Brain pericyte (primary cell): ENCODE data around the gene TRNAU1AP.
"Not testable (repeated sequence)": the region's sequence is repeated elsewhere in the genome, so short reads cannot be mapped to it uniquely, and the experiment has no call there.

ENCODE experiments used
- DNase-seq: peaks from one replicate; pipeline ENCODE4 v3.0.0-alpha.2; 2012; ENCODE audit warnings: low read depth, low spot score

TRNAU1AP gene

DNA sequence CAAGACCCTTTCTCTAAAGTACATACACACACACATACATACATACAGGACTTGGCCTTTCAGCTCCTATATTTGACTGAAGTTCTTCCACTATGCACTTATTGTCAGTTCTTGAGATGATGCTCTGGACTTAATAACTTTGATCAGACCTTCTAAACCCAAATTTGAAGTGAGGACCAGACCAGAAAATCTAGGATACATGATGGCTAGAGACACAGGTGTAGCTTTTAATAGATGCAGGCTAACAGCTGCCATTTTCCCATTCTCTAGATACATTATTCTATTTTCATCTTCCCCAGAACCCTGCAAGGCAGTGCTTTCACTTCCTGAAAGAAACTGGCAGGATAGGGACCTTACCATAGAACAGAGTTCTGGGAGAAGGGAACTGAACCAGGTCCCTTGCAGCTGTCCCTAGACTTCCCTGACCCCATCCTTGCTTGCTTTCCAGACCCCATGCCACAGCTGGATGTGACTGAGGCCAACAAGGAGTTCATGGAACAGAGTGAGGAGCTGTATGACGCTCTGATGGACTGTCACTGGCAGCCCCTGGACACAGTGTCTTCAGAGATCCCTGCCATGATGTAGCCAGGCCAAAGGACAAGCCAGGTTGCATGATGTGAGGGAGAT, 24.3 kb downstream of the TRNAU1AP start:
- no peak for DNase-seq

DNA sequence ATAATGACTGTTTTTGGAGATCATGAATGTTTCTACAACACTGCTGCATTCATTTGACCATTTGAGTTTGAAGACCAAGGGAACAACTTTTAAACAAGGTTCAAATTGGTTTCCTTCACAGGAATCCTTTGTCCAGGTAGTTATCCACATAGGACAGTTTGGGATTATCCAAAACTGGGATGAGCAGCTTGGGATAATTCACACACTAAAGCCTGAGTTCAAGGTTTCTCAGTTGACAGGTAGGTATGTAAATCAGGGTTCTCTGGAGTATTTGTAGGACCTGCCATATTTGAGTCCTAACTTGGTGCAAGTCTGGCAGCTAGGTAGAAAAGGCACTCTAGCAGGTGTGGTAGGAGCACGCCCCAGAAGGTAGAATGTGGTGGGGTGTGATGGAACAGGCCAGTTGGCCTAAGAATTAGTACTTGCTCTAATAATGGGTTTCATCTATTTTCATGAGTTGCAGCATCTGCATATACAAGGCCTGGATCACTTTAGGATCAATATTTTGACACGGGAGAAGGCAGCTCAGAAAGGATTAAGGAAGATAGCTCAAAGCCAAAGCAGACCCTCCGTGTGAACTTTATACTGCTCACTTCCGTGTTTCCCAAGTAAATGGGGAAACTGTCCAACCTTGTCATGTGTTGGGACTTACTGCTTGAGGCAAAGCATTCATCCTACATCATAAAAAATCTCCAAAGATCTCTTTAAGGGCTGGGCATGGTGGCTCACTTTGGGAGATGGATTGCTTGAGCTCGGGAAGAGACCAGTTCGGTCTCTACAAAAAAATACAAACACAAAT, 25.1 kb downstream of the TRNAU1AP start:
- DNase-seq: no peak

DNA sequence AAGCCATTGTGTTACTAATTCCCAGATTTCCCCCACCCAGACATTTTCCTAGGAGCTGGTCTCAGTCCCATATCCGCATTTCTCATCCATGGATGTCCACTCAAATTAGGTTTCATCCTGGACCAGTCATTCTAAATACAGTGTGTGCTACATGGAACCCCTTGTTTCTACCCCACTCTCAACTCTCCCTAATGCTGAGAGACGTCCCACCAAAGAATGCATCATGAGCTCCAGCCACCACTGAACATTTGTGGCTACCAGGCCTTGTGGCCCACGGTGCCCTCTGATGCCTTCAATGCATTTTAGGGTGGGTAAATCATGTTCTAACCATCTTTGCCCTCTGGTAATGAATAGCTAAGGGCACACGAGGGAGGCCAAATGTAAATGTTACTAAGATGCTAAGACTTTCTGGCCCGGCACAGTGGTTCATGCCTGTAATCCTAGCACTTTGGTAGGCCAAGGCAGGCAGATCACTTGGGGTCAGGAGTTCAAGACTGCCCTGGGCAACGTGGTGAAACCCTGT, 25.9 kb downstream of the TRNAU1AP start:
- DNase-seq: no peak

DNA sequence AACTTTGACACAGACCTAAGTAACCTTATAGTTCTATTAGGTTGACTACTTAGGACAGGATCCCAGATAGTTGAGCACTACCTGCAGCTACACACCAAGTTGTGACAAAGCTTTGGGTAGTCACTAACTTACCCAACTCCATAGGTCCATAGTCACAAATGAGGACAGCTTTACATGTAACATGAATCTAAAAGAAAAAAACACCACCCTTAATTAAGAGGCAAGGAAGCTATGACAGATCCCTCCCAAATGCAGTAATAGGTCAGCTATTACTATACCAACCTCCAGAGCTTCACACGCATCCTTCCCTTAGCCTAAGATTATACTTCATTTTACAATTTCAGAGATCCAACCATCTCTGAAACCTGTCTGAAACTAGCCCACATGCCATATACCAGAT, 26.5 kb downstream of the TRNAU1AP start:
- no peak for DNase-seq

DNA sequence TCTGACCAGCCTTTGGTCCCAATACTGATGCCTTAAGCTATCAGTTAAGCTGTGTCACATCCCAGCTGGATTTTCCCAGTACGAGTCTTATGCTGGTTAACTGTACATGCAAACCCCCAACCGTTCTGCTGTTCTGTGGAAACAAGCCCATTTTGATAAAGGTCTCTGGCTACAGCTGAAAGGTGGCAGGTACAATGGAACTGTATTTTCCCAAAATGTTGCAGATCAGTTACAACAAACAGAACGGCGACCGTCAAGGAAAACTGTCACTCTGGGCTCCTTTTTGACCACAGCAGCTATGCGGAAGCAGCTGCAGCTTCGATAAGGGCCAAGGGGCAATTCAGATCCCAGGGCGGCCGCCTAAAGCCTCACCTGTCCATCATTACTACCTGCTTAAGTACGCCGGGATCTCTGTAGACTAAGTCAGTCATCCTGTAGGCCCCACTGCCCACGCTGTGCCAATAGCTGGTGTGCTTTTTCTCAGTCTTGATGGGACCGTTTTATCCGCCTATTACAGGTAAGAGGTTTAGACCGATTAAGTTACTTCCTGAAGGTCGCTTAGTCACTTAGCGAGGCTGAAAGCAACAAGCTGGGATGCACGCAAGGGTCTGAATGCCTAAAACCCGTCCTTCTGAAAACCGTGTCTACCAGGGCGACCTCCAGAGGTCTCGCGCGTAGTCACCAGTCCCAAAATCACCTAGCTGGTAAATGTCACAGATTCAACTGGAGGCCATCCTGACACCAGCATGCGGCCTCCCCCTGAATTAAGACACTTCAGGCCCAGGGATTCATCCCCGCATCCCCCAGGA, 28.0 kb downstream of the TRNAU1AP start:
- no peak for DNase-seq

DNA sequence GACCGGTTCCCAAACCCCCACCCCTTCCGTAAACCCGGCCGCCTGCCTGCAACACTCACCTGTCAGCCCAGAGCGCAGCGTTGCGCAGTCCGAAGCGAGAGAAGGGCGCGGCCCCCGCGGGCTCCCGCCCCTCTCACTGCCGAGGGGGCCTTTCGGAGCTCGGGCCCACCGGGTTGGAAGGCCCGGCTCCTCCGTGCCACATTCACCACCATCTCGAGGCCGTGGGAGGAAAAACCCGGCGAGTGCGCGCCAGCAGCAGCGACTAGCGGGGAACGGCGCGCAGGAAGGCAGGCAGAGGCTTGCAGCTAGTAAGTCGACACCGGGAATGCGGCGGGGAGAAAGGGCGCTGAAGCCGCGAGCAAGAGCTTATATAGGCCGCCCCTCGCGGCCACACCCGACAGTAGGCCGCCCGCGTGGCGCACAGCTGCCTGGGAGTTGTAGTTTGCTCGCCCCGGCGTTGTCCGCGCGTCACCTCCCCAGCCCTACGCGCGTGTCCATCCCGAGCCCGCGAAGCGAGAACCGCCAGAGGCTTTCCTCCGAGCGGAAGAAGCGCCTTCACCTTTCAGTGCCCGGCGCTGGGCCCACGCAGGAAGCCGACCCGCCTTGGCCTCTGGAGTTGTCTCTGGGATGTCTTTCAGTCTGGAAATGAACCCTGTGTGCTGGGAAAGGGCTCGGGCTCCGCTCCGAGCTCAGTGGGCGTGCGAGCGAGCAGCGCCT, 28.8 kb downstream of the TRNAU1AP start:
- DNase-seq: peak; percentile 91

DNA sequence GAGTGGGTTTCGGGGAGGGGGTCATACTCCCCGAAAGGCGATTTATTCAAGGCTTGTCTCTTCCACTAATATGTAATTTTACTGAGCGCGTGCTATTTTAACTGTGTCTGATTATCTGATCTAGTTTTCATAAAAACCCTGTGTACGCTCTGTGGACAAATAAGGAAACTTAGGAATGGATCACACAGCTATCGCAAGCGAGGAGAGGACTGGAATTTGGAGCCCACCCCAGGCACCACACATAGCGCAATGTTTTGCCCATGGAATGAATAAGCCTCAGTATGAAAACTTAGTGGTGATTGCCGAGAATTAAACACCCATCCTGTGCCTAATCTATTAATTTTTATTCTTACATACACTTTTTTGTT, 29.3 kb downstream of the TRNAU1AP start:
- no peak for DNase-seq

DNA sequence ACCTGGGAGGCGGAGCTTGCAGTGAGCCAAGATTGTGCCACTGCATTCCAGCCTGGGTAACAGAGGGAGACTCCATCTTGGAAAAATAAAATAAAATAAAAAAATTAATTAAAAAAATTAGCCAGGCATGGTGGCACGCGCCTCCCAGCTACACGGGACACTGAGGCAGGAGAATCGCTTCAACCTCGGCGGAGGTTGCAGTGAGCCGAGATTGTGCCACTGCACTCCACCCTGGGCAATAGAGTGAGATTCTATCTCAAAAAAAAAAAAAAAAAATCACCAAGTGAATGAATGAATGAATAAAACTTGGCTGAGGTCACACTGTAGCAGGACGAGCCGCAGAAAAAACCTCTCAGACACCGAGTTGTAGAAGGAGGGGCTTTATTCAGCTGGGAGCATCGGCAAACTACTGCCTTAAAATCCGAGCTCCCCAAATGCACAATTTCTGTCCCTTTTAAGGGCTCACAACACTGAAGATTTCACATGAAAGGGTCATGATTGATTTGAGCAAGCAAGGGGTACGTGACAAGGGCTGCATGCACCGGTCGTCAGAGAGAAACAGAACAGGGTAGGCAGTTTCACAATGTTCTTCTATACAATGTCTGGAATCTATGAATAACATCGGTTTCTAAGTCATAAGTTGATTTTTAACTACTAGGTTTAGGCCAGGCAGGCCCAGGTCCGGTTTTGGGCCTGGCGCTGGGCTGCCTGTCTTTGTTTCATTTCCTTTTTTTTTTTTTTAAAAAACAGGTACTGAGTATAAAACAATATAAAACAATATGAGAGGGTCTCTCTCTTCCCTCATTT, 33.9 kb downstream of the TRNAU1AP start:
- not testable (repeated sequence) for DNase-seq

DNA sequence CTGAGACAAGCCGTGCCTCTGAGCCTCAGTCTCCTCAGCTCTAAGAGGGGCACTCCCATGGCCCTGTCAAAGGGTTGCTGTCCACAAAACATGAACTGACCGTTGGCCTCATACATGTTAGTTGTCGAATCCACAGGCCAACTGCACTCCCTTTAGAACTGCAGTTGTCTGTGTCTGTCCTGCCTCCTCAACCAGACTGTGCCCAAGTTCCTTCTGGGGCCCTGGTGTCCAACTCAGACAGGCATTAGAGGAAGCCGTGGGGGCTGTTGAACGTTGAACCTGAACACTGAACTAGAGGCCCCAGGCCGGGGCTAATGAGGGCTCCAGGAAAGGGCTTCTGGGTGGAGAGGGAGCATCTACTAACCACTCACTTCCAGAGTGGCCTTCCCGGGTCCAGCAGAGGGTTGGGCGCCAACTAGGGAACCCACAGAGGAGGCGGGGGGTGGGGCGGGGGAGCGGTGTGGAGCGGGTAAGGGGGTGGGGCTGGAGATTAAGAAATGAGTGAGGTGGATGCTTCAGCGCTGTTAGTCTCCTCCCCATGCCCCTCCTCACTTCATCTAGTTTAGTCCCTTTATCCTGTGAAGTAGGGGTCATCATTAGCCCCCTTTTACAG, 38.9 kb downstream of the TRNAU1AP start, which contains the start of gene RAB42:
Gene RAB42, plus strand, starts transcription at position 558 of the 613 bp plus-strand sequence. CDS start 247 bp downstream, outside the sequence.
- DNase-seq: no peak

DNA sequence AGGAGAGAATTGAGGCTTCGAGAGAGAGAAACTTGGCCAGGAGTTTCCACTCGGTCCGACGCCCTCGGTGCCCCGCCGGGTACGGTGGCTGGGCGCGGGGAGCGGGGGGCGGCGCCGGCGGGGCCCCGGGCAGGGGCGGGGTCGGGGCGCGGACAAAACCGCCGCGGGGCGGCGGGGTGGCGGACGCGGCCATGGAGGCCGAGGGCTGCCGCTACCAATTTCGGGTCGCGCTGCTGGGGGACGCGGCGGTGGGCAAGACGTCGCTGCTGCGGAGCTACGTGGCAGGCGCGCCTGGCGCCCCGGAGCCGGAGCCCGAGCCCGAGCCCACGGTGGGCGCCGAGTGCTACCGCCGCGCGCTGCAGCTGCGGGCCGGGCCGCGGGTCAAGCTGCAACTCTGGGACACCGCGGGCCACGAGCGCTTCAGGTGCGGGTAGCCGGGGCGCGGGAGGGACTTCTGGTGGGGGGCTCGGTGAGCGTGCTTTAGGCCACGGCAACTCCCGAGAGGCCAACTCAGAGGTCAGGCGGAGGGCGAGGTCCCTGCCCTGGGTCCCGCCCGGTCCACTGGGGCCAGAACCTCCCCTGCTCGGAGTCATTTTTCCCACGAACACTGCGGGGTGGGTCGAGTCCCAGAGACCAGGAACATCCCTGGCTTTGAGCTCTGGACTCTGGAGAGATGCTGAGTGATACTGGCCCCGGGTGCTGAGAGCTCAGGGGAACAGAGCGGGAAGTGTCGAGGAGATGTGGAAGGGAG, 39.6 kb downstream of the TRNAU1AP start:
- no peak for DNase-seq

DNA sequence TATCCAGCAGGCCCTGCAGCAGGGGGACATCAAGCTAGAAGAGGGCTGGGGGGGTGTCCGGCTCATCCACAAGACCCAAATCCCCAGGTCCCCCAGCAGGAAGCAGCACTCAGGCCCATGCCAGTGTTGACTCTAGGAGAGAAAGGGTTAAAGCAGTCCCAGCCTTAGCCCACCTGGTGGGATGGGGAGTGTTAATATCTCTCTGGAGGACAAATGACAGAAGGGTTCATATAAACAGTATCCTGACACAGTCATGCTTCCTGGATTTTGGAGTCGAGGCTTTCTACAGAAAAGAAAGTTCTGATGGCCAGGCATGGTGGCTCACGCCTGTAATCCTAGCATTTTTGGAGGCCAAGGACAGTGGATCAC, 41.1 kb downstream of the TRNAU1AP start:
- DNase-seq: not testable (repeated sequence)

DNA sequence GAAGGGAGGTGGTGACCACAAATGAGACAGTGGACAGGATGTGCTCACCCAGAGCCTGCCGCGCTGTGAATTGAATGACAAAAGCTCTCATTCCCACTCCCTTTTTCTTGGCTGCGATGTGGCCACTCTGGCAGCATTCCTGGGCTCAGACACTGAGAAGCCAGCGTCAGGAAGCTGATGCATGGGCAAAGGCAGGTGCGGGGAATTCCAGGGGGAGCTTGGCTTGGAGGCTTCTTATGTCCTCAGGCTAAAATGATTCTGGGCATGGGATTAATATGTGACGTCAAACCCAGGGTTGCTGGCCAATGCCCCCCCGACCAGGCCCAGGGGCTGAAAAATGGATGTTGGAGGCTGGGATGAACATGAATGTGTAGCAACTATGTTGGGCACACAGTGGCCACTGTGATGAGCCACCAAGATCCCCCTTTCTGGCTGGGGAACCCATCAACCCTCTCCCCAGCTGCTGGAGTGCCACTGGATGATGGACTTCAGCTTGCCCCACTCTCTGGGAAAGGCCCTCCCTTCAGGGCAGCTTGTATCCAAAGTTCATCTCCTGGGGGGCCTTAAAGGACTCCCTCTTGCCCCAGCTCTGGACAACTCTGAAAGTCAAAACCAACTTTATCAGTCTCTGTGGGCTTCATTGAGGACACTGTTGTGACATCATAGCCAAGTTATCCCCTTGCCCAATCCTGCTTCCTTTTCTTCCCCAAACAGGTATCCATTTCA, 42.0 kb downstream of the TRNAU1AP start:
- not testable (repeated sequence) for DNase-seq

DNA sequence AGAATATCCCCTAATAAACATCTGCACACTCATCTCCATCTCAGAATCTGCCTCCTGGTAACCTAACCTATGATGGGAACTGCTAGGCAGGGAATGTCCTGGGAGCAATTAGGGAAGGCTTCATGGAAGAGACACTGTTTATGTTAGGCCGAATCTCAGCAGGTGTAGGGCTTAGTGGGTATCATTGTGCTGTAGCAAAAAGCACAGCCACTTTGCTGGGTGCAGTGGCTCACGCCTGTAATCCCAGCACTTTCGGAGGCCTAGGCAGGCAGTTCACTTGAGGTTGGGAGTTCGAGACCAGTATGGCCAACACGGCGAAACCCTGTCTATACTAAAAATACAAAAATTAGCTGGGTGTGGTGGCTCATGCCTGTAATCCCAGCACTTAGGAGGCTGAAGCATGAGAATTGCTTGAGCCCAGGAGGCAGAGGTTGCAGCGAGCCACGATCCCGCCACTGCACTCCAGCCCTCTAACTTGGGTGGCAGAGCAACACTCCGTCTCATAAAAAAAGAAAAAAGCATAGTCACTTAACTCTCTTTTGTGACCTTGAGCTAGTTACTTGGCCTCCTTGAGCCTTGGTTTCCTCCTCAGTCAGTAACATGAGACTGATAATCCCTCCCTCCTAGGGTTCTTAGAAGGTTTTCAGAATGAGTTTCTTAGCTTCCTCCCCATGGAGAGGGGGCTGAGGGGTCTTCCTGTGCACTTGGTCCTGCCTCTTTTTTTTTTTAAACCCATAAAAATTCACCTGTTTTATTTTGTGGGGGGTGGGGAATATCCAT, 42.7 kb downstream of the TRNAU1AP start:
- DNase-seq: no peak

DNA sequence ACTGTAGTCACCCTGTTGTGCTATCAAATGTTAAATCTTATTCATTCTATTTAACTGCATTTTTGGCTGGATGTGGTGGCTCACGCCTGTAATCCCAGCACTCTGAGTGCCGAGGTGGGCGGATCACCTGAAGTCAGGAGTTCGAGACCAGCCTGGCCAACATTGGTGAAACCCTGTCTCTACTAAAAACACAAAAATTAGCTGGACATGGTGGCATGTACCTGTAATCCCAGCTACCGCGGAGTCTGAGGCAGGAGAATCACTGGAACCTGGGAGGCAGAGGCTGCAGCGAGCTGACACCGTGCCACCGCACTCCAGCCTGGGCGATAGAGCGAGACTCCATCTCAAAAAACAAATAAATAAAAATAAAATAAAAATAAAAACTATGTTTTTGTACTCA, 43.4 kb downstream of the TRNAU1AP start:
- not testable (repeated sequence) for DNase-seq

DNA sequence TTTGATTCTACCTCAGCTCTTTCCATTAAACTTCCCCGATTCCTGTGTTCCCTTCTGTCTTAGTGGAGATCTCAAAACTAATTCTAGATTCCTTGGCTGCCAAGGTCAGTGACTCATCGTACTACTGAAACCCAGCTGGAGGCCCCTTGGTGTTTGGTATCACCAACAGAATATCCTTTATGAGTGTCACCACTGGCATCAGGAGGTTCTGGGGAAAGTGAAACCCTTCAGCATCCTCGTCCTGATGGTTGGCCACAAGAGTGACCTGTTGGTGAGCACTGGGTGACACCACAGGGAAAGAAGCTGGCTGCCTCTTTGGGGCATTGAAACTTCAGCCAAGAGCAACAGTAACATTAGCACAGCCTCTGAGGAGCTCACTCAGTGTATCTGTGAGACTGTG, 48.8 kb downstream of the TRNAU1AP start:
- DNase-seq: peak; percentile 66

DNA sequence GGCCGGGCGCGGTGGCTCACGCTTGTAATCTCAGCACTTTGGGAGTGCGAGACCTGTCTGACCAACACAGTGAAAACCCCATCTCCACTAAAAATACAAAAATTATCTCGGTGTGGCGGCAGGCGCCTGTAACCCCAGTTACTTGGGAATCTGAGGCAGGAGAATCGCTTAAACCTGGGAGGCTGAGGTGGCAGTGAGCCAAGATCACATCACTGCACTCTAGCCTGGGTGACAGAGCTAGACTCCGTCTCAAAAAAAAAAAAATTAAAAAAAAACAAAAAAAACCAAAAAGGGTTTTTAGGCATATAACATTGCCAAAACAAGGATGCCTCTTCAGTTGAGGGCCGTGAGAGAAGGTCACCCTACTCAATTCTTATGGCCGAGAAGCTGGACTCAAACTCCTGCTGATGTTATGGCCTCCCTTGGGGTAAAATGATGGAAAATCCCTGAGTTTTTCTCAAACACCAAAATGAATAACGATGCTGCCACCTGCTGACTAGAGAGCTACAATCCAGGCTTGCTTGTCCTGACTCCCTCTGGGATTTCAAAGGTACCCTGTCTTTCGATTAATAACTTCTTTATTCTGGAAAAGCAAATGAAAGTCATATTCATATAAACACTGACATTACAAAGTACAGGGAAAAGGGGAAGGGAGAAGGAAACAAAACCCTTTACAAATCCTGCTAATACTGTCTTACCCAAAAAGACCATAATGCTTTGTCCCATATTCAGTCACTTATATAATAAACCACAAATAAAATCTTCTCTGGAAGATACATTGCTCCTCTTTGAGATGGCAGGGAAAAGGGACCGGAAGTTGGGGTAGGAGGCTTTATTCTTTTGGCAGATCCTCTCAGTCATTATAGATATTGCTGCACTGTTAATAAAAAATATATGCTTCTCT, 49.9 kb downstream of the TRNAU1AP start:
- peak; percentile 45 for DNase-seq

DNA sequence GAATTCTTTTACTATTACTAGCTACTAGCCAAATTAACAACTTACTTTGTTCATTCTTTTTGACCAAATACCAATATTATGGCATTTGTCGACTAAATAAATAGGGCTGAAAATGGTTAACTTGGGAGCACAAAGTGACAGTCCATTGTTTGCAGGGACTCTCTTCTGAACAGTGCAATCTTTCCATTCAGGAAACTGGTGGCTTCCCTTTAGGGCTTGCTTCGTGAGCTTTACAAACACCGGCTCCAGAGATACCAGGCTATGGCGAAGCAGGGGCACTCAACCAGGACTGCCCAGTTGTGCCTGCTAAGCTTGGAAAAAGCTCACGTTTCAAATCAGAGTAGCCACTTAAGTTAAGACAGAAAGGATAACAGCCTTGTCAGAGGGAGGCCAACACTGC, 51.5 kb downstream of the TRNAU1AP start:
- DNase-seq: no peak
